ENCODE measurements around the gene ADAM21. TPM values are rescaled to one million over a fixed set of nuclear protein-coding genes. Genes with fewer than 3 reads are reported as not detected.
"Not testable (repeated sequence)": the region's sequence is repeated elsewhere in the genome, so short reads cannot be mapped to it uniquely, and the experiment has no call there.

Gene ADAM21
- total RNA-seq, result under 0.01 and 0.43 TPM in 2 replicates

DNA sequence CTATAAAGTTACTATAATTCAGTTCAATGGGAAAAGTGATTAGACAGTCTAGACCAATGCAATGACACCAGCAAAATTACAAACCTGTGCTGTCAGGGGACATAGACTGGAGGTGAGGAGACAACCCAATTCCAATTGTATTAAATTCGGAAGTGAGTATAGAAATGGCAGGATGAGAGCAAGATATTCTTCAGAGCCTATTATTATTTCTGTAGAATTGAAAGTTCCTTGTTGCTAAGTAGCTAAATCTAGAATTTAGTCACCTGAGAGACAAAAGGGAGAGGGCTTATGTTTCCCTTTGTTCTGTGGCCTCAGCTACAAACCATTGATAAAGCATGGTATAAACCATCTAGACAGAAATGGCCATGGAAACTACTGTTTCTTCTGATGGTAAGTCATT lies at the start of gene ADAM21:
Gene ADAM21 (plus strand): TSS at position 301 of the 400 bp plus-strand sequence. CDS start 5,326 bp downstream, outside the sequence.
- no peak within 1 kb of the TSS for H3K4me3 ChIP-seq (ENCODE audit: low read depth, low read length)
- TF ChIP-seq, protein P1, sequence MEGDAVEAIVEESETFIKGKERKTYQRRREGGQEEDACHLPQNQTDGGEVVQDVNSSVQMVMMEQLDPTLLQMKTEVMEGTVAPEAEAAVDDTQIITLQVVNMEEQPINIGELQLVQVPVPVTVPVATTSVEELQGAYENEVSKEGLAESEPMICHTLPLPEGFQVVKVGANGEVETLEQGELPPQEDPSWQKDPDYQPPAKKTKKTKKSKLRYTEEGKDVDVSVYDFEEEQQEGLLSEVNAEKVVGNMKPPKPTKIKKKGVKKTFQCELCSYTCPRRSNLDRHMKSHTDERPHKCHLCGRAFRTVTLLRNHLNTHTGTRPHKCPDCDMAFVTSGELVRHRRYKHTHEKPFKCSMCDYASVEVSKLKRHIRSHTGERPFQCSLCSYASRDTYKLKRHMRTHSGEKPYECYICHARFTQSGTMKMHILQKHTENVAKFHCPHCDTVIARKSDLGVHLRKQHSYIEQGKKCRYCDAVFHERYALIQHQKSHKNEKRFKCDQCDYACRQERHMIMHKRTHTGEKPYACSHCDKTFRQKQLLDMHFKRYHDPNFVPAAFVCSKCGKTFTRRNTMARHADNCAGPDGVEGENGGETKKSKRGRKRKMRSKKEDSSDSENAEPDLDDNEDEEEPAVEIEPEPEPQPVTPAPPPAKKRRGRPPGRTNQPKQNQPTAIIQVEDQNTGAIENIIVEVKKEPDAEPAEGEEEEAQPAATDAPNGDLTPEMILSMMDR (IDR thresholded peaks at IDR 0.05; ENCODE audit: insufficient read depth, low read depth, low read length), result no peak
- DNase-seq (ENCODE audit: low read depth), result no peak

DNA sequence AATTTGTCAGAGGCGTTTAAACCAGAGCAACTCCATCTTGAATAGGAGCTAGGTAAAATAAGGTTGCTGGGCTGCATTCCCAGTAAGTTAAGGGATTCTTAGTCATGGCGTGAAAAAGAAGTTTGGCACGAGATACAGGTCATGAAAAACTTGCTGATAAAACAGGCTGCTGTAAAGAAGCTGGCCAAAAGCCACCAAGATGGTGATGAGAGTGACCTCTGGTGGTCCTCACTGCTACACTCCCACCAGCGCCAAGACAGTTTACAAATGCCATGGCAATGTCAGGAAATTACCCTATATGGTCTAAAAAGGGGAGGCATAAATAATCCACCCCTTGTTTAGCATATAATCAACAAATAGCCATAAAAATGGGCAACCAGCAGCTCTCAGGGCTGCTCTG lies 48.6 kb upstream of the ADAM21 start:
- not testable (repeated sequence) for H3K4me3 ChIP-seq (ENCODE audit: low read depth, low read length)
- DNase-seq (ENCODE audit: low read depth), result peak; percentile 16

DNA sequence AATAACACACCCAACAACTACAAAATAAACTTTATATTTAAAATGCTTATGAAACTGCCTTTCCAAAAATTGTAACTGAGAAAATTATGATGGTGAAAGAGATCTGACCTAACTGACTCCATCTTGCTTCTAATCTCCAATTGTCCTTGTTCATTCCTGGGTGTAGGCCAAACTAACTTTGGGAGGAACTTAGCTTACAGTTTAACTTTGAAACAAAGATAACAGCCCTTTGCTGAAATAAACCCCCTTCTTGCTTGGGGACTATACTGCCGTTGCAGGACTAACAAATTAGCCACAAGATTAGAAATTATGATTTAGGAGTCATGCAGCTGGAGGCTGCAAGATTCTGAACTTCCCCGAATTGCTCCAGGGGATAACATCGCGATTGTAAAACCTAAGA lies 45.8 kb upstream of the ADAM21 start:
- DNase-seq (ENCODE audit: low read depth); H3K4me3 ChIP-seq (ENCODE audit: low read depth, low read length): not testable (repeated sequence)

DNA sequence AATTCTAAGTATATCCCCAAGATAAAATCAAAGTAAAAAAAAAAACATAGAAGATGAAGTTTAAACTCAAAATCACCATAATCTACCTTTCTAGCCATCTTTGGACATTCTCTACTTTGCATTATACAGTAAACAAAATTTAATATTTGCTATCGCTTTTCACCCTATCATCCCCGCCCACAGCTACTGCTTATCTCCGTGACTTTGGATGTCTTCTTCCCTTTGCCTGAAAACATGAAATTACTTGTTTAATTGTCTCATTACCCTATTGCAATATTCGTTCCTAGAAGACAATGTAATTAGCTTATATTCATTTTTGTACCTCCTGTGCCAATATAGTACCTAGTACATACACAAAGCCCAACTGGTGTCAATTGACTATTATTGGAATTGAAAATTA lies 44.4 kb upstream of the ADAM21 start:
- TF ChIP-seq, protein P1 (IDR thresholded peaks at IDR 0.05; ENCODE audit: insufficient read depth, low read depth, low read length), result no peak
- no peak overlapping the region for H3K4me3 ChIP-seq (ENCODE audit: low read depth, low read length)
- DNase-seq (ENCODE audit: low read depth), result no peak

DNA sequence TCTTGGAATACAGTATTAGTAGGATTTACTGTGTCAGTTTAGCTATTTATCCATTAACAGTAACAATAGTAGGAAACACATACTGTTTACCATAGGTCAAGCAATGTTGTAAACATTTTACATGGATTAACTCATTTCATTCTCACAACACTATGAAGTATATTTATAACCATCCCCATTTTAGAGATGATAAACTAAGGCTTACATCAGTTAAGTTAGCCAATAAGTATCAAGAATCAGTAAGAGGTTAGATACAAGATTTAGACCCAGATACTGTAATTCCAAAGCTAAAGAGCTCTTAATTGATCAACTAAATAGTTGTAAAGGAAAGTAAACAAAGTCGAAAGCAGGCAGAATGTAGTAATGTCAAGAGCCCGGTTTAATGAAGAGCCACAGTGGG lies 36.2 kb upstream of the ADAM21 start:
- peak; percentile 6 for DNase-seq (ENCODE audit: low read depth)
- TF ChIP-seq, protein P1 (IDR thresholded peaks at IDR 0.05; ENCODE audit: insufficient read depth, low read depth, low read length), result no peak
- peak overlapping the region; percentile 87 for H3K4me3 ChIP-seq (ENCODE audit: low read depth, low read length)

DNA sequence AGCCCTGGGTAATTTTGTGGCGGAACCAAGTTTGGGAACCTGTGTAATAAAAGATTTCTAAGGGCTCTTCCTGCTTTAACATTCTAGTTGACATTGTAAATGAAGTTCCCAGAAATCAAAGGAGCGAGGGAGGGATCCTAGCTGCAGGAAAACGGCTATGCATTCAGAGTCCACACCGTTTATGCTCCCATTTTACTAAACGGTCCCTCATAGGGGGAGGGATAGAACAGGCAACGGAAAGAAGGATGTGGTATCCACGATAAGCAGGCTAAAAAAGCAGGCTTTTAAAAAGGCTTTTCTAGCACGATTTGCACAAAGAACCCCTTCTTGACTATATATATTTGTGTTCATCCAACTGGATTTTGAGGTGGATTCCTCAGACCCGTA lies 35.6 kb upstream of the ADAM21 start:
- DNase-seq (ENCODE audit: low read depth), result peak; percentile 5
- TF ChIP-seq, protein P1 (IDR thresholded peaks at IDR 0.05; ENCODE audit: insufficient read depth, low read depth, low read length), result no peak
- peak overlapping the region; percentile 87 for H3K4me3 ChIP-seq (ENCODE audit: low read depth, low read length)

DNA sequence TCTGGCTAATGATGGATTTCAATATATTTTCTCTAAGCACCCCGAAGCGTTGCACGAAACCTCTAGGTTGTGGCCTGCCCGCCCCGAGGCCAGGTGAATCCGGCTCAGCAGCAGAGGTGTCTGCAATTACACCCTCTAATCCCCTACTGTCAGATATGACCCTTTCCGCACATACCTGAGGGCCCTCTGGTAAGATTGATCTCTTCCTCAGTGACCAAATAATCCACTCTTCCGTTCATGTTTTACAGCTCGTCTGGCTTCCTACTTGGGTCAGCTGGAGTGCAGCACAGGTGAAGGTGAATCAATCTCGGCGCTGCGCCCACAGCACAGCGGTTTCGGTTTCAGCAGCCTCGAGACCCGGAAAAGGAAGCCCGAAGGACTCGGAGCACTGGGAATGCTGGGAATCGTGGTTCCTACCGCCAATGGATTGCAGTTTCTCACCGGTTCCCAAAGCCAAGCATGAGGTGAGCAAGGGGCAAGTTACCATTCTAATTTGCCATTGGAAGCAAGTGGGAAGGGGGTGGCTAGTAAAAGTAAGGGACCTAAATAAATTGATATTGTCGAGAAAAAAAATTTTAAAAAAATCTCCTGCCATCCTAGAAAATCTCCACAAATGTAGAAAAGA lies 35.1 kb upstream of the ADAM21 start, which contains the start of gene SYNJ2BP:
Gene SYNJ2BP (minus strand): TSS at position 366 of the 625 bp plus-strand sequence. CDS start 127 bp downstream, at position 239.
- peak within 1 kb of the TSS; percentile 87 for H3K4me3 ChIP-seq (ENCODE audit: low read depth, low read length)
- peak; percentile 71 for DNase-seq (ENCODE audit: low read depth)
- TF ChIP-seq, protein P1 (IDR thresholded peaks at IDR 0.05; ENCODE audit: insufficient read depth, low read depth, low read length), result no peak

DNA sequence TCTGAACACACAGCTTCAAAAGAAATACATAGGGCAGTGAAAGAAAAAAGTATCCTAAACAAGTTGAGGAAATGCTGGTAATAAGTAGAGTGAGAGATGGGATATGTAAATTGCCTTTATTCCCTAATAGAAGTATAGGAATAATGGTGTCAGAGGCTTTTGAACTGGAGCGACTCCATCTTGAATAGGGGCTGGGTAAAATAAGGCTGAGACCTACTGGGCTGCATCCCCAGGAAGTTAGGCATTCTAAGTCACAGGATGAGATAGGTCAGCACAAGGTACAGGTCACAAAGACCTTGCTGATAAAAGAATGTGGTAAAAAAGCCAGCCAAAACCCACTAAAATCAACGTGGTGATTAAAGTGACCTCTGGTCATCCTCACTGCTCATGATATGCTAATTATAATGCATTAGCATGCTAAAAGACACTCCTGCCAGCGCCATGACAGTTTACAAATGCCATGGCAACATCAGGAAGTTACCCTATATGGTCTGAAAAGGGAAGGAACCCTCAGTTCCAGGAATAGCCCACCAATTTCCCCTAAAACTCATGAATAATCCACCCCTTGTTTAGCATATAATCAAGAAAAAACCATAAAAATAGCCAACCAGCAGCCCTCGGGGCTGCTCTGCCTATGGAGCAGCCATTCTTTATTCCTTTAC lies 32.6 kb upstream of the ADAM21 start:
- not testable (repeated sequence) for H3K4me3 ChIP-seq (ENCODE audit: low read depth, low read length); DNase-seq (ENCODE audit: low read depth)
